Common myeloid progenitor, CD34-positive (primary cell): ENCODE measurements around the gene PDZD4.
A peak's percentile ranks its signal among the peaks of the same experiment; 100 is the strongest.

Experiments used
- CTCF ChIA-PET: fragments of 350-600 bp; sonication (Branson Sonifier 250); formaldehyde crosslinking; loops from one replicate; lab custom pipeline; 2021; ENCODE audit warnings: antibody characterized with exemption; lab: Charles Lee
- POLR2A ChIA-PET: fragments of 350-600 bp; sonication (Branson Sonifier 250); formaldehyde crosslinking; loops from one replicate; lab custom pipeline; 2021; ENCODE audit warnings: antibody characterized with exemption; lab: Charles Lee
- DNase-seq, 3 donors: peaks; one replicate each; pipeline versions ENCODE4 v3.0.0 to v3.0.0-alpha.2; 2013
- H3K27ac ChIP-seq, 2 experiments: 1 replicate in 1 of 2; 2 replicates in 1 of 2; pipeline ENCODE4 v1.7.0; 2013; ENCODE audit warnings: inconsistent platforms in 2 of 2, low read length in 2 of 2, mild to moderate bottlenecking in 2 of 2, low read depth in 1 of 2, moderate library complexity in 1 of 2; ENCODE audit not compliant: severe bottlenecking in 2 of 2, insufficient read depth in 1 of 2, poor library complexity in 1 of 2
- H3K27me3 ChIP-seq, 5 experiments: replicated peaks in 2 of 5; 1 replicate in 3 of 5; 2 replicates in 2 of 5; pipeline versions ENCODE4 v1.6.1 to v1.7.0; 2013; ENCODE audit warnings: low read length in 4 of 5, mild to moderate bottlenecking in 2 of 5, moderate library complexity in 2 of 5, inconsistent platforms in 1 of 5; ENCODE audit not compliant: insufficient read depth in 5 of 5, control insufficient read depth in 4 of 5
- H3K36me3 ChIP-seq, 4 experiments: 1 replicate in 2 of 4; 2 replicates in 2 of 4; pipeline versions ENCODE4 v1.6.1 to v1.7.0; 2013; ENCODE audit warnings: low read length in 3 of 4, control low read depth in 1 of 4, mild to moderate bottlenecking in 1 of 4; ENCODE audit not compliant: control insufficient read depth in 4 of 4, insufficient read depth in 4 of 4
- H3K4me1 ChIP-seq, 4 experiments: 1 replicate in 3 of 4; 2 replicates in 1 of 4; pipeline versions ENCODE4 v1.6.1 to v1.7.1; 2013; ENCODE audit warnings: low read length in 3 of 4, mild to moderate bottlenecking in 3 of 4, control low read depth in 1 of 4, inconsistent platforms in 1 of 4, moderate library complexity in 1 of 4; ENCODE audit not compliant: control insufficient read depth in 4 of 4, insufficient read depth in 4 of 4; ENCODE audit errors: control extremely low read depth in 1 of 4
- H3K4me3 ChIP-seq, 7 experiments: 1 replicate in 4 of 7; 2 replicates in 3 of 7; pipeline versions ENCODE4 v1.5.1 to v1.7.0; 2013; ENCODE audit warnings: mild to moderate bottlenecking in 7 of 7, low read length in 6 of 7, moderate library complexity in 6 of 7, inconsistent platforms in 2 of 7, low read depth in 2 of 7, control low read depth in 1 of 7; ENCODE audit not compliant: insufficient read depth in 4 of 7, control insufficient read depth in 1 of 7; ENCODE audit errors: extremely low read depth in 1 of 7
- H3K9me3 ChIP-seq, 5 experiments: 1 replicate in 4 of 5; 2 replicates in 1 of 5; pipeline versions ENCODE4 v1.6.1 to v1.7.1; 2013; ENCODE audit warnings: low read length in 4 of 5, mild to moderate bottlenecking in 2 of 5, inconsistent platforms in 1 of 5, low read depth in 1 of 5, moderate library complexity in 1 of 5; ENCODE audit not compliant: control insufficient read depth in 4 of 5, insufficient read depth in 2 of 5; ENCODE audit errors: control extremely low read depth in 1 of 5
- WGBS: methylation state at CpG from one replicate; pipeline ENCODE4 v1.1.5; 2013; ENCODE audit not compliant: insufficient coverage; 5-methylcytosine and 5-hydroxymethylcytosine counted together

PDZD4 gene

DNA sequence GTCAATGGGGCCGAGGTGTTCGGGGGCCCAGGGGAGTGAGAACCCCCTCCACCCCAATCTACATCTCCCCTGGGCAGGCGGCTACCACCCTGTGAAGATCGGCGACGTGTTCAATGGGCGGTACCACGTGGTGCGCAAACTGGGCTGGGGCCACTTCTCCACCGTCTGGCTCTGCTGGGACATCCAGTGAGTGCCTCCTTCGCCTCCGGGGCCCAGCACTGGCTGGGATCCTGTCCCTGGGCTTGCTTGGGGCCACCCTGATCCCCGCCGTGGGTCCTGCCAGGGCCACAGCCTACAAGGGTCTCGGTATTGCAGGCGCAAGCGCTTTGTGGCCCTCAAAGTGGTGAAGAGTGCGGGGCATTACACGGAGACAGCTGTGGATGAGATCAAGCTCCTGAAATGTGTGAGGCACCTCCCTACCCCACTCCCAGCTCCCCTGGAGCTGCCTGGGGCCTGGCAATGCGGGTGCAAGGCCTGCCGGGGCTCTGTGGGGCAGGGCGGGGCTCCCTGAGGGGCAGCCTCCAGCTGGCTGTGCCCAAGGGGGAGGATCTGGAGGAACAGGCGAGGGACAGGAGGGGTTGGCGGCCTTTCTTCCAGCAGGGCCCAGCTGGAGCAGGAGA lies 48.8 kb downstream of the PDZD4 start:
- WGBS: 91% methylated on average over 21 of the region's 24 CpGs
- Histone ChIP-seq H3K4me3 (no peak overlapping the region), H3K4me1 (peaks cover 0 to 12% (median 9%) of the 10 kb centered on the region in 4 experiments), H3K9me3 (no peaks in the 10 kb centered on the region), H3K27me3 (peaks cover 0 to 12% (median 0%) of the 10 kb centered on the region in 5 experiments), H3K36me3 (peaks cover 0 to 16% (median 8%) of the 10 kb centered on the region in 4 experiments), H3K27ac (no peak overlapping the region)
- POLR2A ChIA-PET: no interaction called here
- DNase-seq: no peak
- CTCF ChIA-PET: no interaction called here

- WGBS: 71% methylated on average over 38 of the region's 52 CpGs
- DNase-seq: no peak
- CTCF ChIA-PET: no interaction called here
- Histone ChIP-seq H3K27ac (no peak within 1 kb of the TSS), H3K36me3 (peaks cover 0 to 11% (median 4%) of the 10 kb centered on the region in 4 experiments), H3K27me3 (peaks cover 0 to 12% (median 0%) of the 10 kb centered on the region in 5 experiments), H3K4me1 (peaks cover 0 to 12% (median 9%) of the 10 kb centered on the region in 4 experiments), H3K9me3 (no peaks in the 10 kb centered on the region), H3K4me3 (no peak within 1 kb of the TSS)
- POLR2A ChIA-PET: no interaction called here
Measured at GRCh38 chrX:153780678-153781427, 49.5 kb downstream of the PDZD4 start, which contains the start of gene SRPK3. TSS of gene SRPK3 (plus strand) at chrX:153781041. CDS start at chrX:153781087, 46 bp downstream.

DNA sequence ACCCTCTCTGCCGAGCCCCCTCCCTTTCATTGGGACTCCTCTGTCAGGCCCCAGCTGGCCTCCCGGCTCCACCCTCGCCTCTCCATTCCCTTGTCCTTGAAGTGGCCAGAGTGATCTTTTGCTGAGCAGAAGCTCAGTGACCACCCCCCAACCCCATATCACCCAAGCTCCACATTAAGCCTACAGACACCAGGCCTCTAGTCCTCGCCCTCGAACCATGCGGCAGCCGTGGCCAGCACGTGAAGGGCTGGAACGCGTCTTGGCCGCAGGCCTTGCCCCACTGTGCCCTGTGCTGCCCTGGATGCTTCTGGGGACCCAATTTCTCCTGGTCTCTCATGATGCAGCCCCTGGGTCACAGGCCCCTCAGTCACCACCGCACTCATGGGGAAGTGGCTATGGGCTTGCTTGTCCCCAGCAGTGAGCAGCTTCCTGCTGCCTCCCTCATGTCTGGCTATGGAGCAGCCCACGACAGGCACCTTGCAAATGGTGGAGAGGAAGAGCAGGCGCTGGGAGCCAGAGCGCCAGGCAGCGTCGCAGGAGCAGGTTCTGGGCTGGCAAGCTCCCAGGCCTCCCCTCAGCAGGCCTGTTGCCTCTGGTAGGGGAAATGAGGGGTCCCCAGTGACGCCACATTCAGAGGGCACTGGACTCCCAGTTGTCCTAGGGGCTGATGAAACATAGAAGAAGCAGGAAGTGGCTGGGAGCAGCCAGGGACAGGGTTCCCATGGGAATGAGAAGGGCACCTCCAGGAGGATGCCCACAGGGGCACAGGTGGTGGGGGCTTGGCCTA lies 50.3 kb downstream of the PDZD4 start:
- Histone ChIP-seq H3K27me3 (peaks cover 0 to 10% (median 0%) of the 10 kb centered on the region in 5 experiments), H3K36me3 (peaks cover 0 to 6% (median under 1%) of the 10 kb centered on the region in 4 experiments), H3K9me3 (no peaks in the 10 kb centered on the region), H3K27ac (no peak overlapping the region), H3K4me1 (peaks cover 0 to 12% (median 9%) of the 10 kb centered on the region in 4 experiments), H3K4me3 (no peak overlapping the region)
- DNase-seq: peak in 2 of 3 donors; percentile 50 to 57
- CTCF ChIA-PET: interaction anchor here (1.1 to 1.6 kb wide), 3 partner anchors 12 to 13 kb away, joined by 3 to 7 read pairs (median 3); no protein-coding TSS in a partner anchor
- WGBS: 86% methylated on average over 17 of the region's 18 CpGs
- POLR2A ChIA-PET: interaction anchor here (1.1 kb wide), 1 partner anchor 14 kb away, joined by 4 read pairs; the partner anchor contains the start of genes IDH3G and SSR4

DNA sequence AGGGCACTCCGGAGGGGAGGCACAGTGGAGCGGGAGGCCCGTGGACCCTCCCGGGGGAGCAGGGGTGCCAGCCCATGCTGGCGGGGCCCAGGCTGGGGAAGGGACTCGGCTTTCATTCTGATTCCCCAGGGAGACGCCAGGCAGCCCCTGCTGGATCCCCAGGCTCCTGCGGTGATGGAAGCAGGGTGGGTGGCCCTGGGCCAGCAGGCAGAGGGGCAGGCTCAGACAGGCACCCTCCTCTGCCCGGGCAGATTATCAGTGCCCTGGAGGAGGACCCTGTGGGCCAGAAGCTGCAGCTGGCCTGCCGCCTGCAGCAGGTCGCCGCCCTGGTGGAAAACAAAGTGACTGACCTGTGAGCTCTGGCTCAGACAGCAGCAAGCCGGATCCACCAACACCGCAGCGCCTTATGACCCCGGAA lies 51.7 kb downstream of the PDZD4 start:
- Histone ChIP-seq H3K36me3 (no peaks in the 10 kb centered on the region), H3K4me3 (no peak overlapping the region), H3K27me3 (peaks cover 0 to 10% (median 0%) of the 10 kb centered on the region in 5 experiments), H3K27ac (no peak overlapping the region), H3K4me1 (peaks cover 0 to 12% (median 9%) of the 10 kb centered on the region in 4 experiments), H3K9me3 (no peaks in the 10 kb centered on the region)
- ChIA-PET CTCF (interaction anchor here (1.0 to 1.6 kb wide), 5 partner anchors 10 to 13 kb away, joined by 3 to 7 read pairs (median 4); no protein-coding TSS in a partner anchor), POLR2A (no interaction called here)
- 92% methylated on average over 16 of the region's 16 CpGs for WGBS
- peak in 1 of 3 donors; percentile 19 for DNase-seq

- ChIA-PET POLR2A (no interaction called here), CTCF (interaction anchor here (1.0 to 1.2 kb wide), 3 partner anchors 10 to 14 kb away, joined by 3 to 5 read pairs (median 4); no protein-coding TSS in a partner anchor)
- WGBS: 86% methylated on average over 17 of the region's 17 CpGs
- H3K27ac ChIP-seq: no peak overlapping the region
- peaks cover 0 to 10% (median 0%) of the 10 kb centered on the region in 5 experiments for H3K27me3 ChIP-seq
- peaks cover 0 to 12% (median 9%) of the 10 kb centered on the region in 4 experiments for H3K4me1 ChIP-seq
- no peaks in the 10 kb centered on the region for H3K9me3 ChIP-seq
- no peak for DNase-seq
- H3K36me3 ChIP-seq: no peaks in the 10 kb centered on the region
- H3K4me3 ChIP-seq: no peak overlapping the region
Measured at GRCh38 chrX:153778181-153778580, 52.2 kb downstream of the PDZD4 start.

- WGBS: 96% methylated on average over 29 of the region's 34 CpGs
Measured at GRCh38 chrX:153777261-153778090, 52.9 kb downstream of the PDZD4 start.

More at GRCh38 chrX:153777261-153778090, 52.9 kb downstream of the PDZD4 start:
- peaks cover 0 to 10% (median 0%) of the 10 kb centered on the region in 5 experiments for H3K27me3 ChIP-seq
- ChIA-PET CTCF (interaction anchor here (1.0 to 1.2 kb wide), 3 partner anchors 9 to 15 kb away, joined by 3 to 5 read pairs (median 4); no protein-coding TSS in a partner anchor), POLR2A (no interaction called here)
- no peak overlapping the region for H3K4me3 ChIP-seq
- H3K36me3 ChIP-seq: no peaks in the 10 kb centered on the region
- H3K4me1 ChIP-seq: peaks cover 0 to 12% (median 9%) of the 10 kb centered on the region in 4 experiments
- DNase-seq: no peak
- no peaks in the 10 kb centered on the region for H3K9me3 ChIP-seq
- H3K27ac ChIP-seq: no peak overlapping the region
